Nephron progenitor cell (in vitro differentiated cells): ENCODE measurements around the gene MAP3K10.

Source experiments
- DNase-seq: peaks from one replicate; pipeline ENCODE4 v3.0.0; 2021
- H3K27ac Mint-ChIP-seq: 2 replicates; pipeline ENCODE4 v1.8.0; 2021; ENCODE audit warnings: mild to moderate bottlenecking, moderate library complexity, mixed read lengths
- H3K27me3 Mint-ChIP-seq: 2 replicates; pipeline ENCODE4 v1.8.0; 2021; ENCODE audit warnings: mild to moderate bottlenecking, low read depth, mixed read lengths; ENCODE audit not compliant: poor library complexity
- H3K36me3 Mint-ChIP-seq: 2 replicates; pipeline ENCODE4 v1.8.0; 2021; ENCODE audit warnings: low read depth, mixed read lengths
- H3K4me1 Mint-ChIP-seq: 2 replicates; pipeline ENCODE4 v1.8.0; 2021; ENCODE audit warnings: mixed read lengths
- H3K4me3 Mint-ChIP-seq: 2 replicates; pipeline ENCODE4 v1.8.0; 2021; ENCODE audit warnings: mild to moderate bottlenecking, moderate library complexity, mixed read lengths
- H3K9me3 Mint-ChIP-seq: 2 replicates; pipeline ENCODE4 v1.8.0; 2021; ENCODE audit warnings: mild to moderate bottlenecking, moderate library complexity, mixed read lengths
- CTCF ChIP-seq: fragments of 200-600 bp; sonication (generic); IDR thresholded peaks from 2 replicates; pipeline ENCODE4 v1.5.0; 2021; ENCODE audit warnings: antibody characterized with exemption

MAP3K10 gene

GRCh38 chr19:40147338-40147692, 43.9 kb upstream of the MAP3K10 start:
- H3K27ac Mint-ChIP-seq: no peak overlapping the region
- no peak overlapping the region for H3K4me3 Mint-ChIP-seq
- H3K4me1 Mint-ChIP-seq: no peaks in the 10 kb centered on the region
- DNase-seq: no peak
- H3K36me3 Mint-ChIP-seq: no peaks in the 10 kb centered on the region
- H3K9me3 Mint-ChIP-seq: no peaks in the 10 kb centered on the region
- peaks cover 27% of the 10 kb centered on the region for H3K27me3 Mint-ChIP-seq
- no peak for TF ChIP-seq CTCF

DNA sequence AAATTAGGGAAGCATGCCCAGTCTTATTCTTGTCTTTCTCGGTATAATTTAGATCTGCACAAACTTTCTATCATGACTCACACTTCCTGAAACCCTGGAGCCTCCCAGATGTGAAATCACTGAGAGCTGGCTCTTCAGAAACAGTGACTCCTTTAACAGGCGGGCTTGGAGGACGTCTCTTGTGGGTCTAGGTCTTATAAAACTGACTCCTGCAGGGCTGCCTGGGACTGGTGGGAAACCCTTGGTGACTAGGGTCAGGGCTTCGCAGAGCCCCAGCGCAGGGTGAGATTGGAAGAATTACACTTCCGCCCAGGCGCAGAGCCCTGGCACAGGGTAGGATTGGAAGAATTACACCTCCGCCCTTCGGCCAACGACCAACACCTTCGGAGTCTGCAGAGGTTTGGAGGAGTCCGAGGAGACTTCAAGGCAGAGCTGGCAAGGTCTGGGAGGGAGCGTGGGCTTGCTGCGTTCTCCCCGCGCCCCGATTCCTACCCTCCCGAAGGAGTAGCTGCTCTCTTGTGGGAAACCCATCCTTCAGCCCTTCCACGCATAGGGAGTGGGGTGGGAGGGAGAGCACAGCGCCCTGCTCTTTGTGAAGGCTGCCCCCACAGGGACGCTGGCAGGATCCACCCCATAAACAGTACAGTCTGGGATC, 43.4 kb upstream of the MAP3K10 start:
- no peak for TF ChIP-seq CTCF
- no peaks in the 10 kb centered on the region for H3K9me3 Mint-ChIP-seq
- H3K27me3 Mint-ChIP-seq: peaks cover 27% of the 10 kb centered on the region
- no peaks in the 10 kb centered on the region for H3K4me1 Mint-ChIP-seq
- H3K4me3 Mint-ChIP-seq: no peak overlapping the region
- no peaks in the 10 kb centered on the region for H3K36me3 Mint-ChIP-seq
- DNase-seq: no peak
- no peak overlapping the region for H3K27ac Mint-ChIP-seq

DNA sequence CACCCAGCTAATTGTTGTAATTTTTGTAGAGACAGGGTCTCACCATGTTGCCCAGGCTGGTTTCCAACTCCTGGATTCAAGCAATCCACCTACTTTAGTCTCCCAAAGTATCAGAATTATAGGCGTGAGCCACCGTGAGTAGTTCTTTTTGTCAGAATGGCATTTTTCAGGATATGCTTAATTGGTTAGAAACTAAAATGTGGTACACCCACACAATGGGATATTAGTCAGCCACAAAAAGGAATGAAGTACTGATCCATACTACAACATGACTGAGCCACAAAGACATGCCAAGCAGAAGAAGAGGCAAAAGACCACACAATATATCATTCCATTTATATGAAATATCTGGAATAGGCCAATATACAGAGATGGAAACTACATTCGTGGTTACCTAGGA, 41.7 kb upstream of the MAP3K10 start:
- DNase-seq: no peak
- no peaks in the 10 kb centered on the region for H3K4me1 Mint-ChIP-seq
- H3K9me3 Mint-ChIP-seq: no peaks in the 10 kb centered on the region
- TF ChIP-seq CTCF: no peak
- no peaks in the 10 kb centered on the region for H3K36me3 Mint-ChIP-seq
- no peak overlapping the region for H3K4me3 Mint-ChIP-seq
- peaks cover 27% of the 10 kb centered on the region for H3K27me3 Mint-ChIP-seq
- no peak overlapping the region for H3K27ac Mint-ChIP-seq

- no peaks in the 10 kb centered on the region for H3K36me3 Mint-ChIP-seq
- H3K27ac Mint-ChIP-seq: no peak overlapping the region
- no peak for DNase-seq
- H3K9me3 Mint-ChIP-seq: no peaks in the 10 kb centered on the region
- no peaks in the 10 kb centered on the region for H3K4me1 Mint-ChIP-seq
- no peak overlapping the region for H3K4me3 Mint-ChIP-seq
- peaks cover 26% of the 10 kb centered on the region for H3K27me3 Mint-ChIP-seq
- no peak for TF ChIP-seq CTCF
Measured at GRCh38 chr19:40150170-40150569, 41.1 kb upstream of the MAP3K10 start.

GRCh38 chr19:40154121-40154680, 37.0 kb upstream of the MAP3K10 start:
- Mint-ChIP-seq H3K4me1 (no peaks in the 10 kb centered on the region), H3K9me3 (no peaks in the 10 kb centered on the region), H3K27me3 (peaks cover 14% of the 10 kb centered on the region), H3K4me3 (no peak overlapping the region), H3K27ac (no peak overlapping the region), H3K36me3 (no peaks in the 10 kb centered on the region)
- TF ChIP-seq CTCF: no peak
- no peak for DNase-seq

GRCh38 chr19:40155749-40156265, 35.4 kb upstream of the MAP3K10 start:
- no peak for TF ChIP-seq CTCF
- Mint-ChIP-seq H3K9me3 (no peaks in the 10 kb centered on the region), H3K4me3 (no peak overlapping the region), H3K27me3 (peaks cover 14% of the 10 kb centered on the region), H3K27ac (no peak overlapping the region), H3K36me3 (no peaks in the 10 kb centered on the region), H3K4me1 (no peaks in the 10 kb centered on the region)
- DNase-seq: no peak
